Neural progenitor cell (in vitro differentiated cells): ENCODE data around the gene EIF2B2. TPM values are rescaled to one million over a fixed set of nuclear protein-coding genes. Genes with fewer than 3 reads are reported as not detected.
"Not testable (repeated sequence)": the region's sequence is repeated elsewhere in the genome, so short reads cannot be mapped to it uniquely, and the experiment has no call there.

ENCODE experiments used
- DNase-seq: peaks from one replicate; pipeline ENCODE4 v3.0.0-alpha.2; 2016; ENCODE audit warnings: low spot score
- H2AFZ ChIP-seq: fragments of 200-600 bp; sonication (generic); replicated peaks from 2 replicates; pipeline ENCODE4 v1.6.1; 2016; ENCODE audit warnings: antibody characterized with exemption
- H3F3A ChIP-seq: fragments of 200-600 bp; sonication (generic); 2 replicates; pipeline ENCODE4 v1.6.1; 2016; ENCODE audit warnings: antibody characterized with exemption, low read depth
- H3K27ac ChIP-seq: fragments of 200-600 bp; sonication (generic); 2 replicates; pipeline ENCODE4 v1.5.1; 2016; ENCODE audit warnings: mild to moderate bottlenecking
- H3K27me3 ChIP-seq: fragments of 200-600 bp; sonication (generic); 2 replicates; pipeline ENCODE4 v1.6.1; 2016; ENCODE audit warnings: mild to moderate bottlenecking, moderate library complexity
- H3K36me3 ChIP-seq: fragments of 200-600 bp; sonication (generic); 2 replicates; pipeline ENCODE4 v1.5.1; 2016
- H3K4me1 ChIP-seq: fragments of 200-600 bp; sonication (generic); 2 replicates; pipeline ENCODE4 v1.6.1; 2016; ENCODE audit warnings: mixed run types
- H3K4me2 ChIP-seq: fragments of 200-600 bp; sonication (generic); 2 replicates; pipeline ENCODE4 v1.6.1; 2016
- H3K4me3 ChIP-seq: fragments of 200-600 bp; sonication (generic); 2 replicates; pipeline ENCODE4 v1.5.1; 2016
- H3K79me2 ChIP-seq: fragments of 200-600 bp; sonication (generic); 2 replicates; pipeline ENCODE4 v1.6.1; 2016; ENCODE audit warnings: low read depth
- H3K9ac ChIP-seq: fragments of 200-600 bp; sonication (generic); 2 replicates; pipeline ENCODE4 v1.6.1; 2016
- H3K9me3 ChIP-seq: fragments of 200-600 bp; sonication (generic); 2 replicates; pipeline ENCODE4 v1.5.1; 2016; ENCODE audit warnings: low read depth
- H4K20me1 ChIP-seq: fragments of 200-600 bp; sonication (generic); 2 replicates; pipeline ENCODE4 v1.6.1; 2016; ENCODE audit warnings: low read depth
- H3K27ac Mint-ChIP-seq: 3 replicates; pipeline ENCODE4 v1.8.0; 2021; ENCODE audit warnings: mixed read lengths
- H3K27me3 Mint-ChIP-seq: 2 replicates; pipeline ENCODE4 v1.8.0; 2022; ENCODE audit warnings: low read depth, mild to moderate bottlenecking, inconsistent platforms, moderate library complexity, mixed read lengths; ENCODE audit not compliant: insufficient read depth
- H3K36me3 Mint-ChIP-seq: 3 replicates; pipeline ENCODE4 v1.8.0; 2021; ENCODE audit warnings: mixed read lengths
- H3K4me1 Mint-ChIP-seq: 3 replicates; pipeline ENCODE4 v1.8.0; 2021; ENCODE audit warnings: mixed read lengths
- H3K4me3 Mint-ChIP-seq: 3 replicates; pipeline ENCODE4 v1.8.0; 2021; ENCODE audit warnings: mild to moderate bottlenecking, moderate library complexity, mixed read lengths
- H3K9me3 Mint-ChIP-seq: 3 replicates; pipeline ENCODE4 v1.8.0; 2020; ENCODE audit warnings: mixed read lengths
- EZH2 ChIP-seq: fragments of 200-600 bp; sonication (generic); IDR thresholded peaks from 2 replicates; pipeline ENCODE4 v1.6.1; 2017; ENCODE audit warnings: antibody characterized with exemption, mild to moderate bottlenecking, moderate library complexity
- EZH2phosphoT487 ChIP-seq: fragments of 200-600 bp; sonication (generic); IDR thresholded peaks from 2 replicates; pipeline ENCODE4 v1.6.1; 2017; ENCODE audit warnings: antibody characterized with exemption
- total RNA-seq: library from RNA; depleted of rRNA; stranded (reverse); fragments of >200 nt; gene quantifications from 2 replicates; pipeline ENCODE4 v1.2.3, GENCODE V29; 2015; ENCODE audit warnings: low replicate concordance
- TF ChIP-seq, protein P1 (sequence below): fragments of 200-600 bp; sonication (generic); IDR thresholded peaks from 2 replicates; pipeline ENCODE4 v1.5.1; 2017; ENCODE audit warnings: antibody characterized with exemption, mild to moderate bottlenecking

The EIF2B2 gene
- total RNA-seq, 1 donor from 2014 or later, result 26.9 TPM

DNA sequence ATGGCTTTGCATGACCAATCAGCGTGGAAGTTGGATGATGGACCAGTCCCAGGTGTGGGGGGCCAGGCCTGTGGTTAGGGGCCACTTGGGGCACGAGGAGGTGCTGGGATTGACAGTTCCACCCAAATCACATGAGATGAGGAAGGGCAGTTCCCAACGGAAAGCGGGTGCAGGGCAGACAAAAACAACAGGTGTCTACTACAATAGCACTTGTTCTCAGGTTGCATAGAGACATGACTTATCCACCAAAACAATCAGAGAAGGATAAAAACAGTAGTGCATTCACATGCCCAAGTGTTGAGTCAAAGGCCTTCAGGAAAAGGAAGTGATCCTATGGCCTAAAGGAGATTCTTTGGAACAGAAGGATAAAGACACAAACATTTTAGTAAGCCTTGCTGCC is 14.6 kb upstream of the EIF2B2 start:
- H3K4me1 Mint-ChIP-seq, result peaks cover 6% of the 10 kb centered on the region
- Histone ChIP-seq H3K4me1 (no peaks in the 10 kb centered on the region), H3F3A (no peaks in the 10 kb centered on the region), H3K9me3 (no peaks in the 10 kb centered on the region), H3K27me3 (peaks cover 6% of the 10 kb centered on the region), H2AFZ (no peak overlapping the region), H3K9ac (no peak overlapping the region), H3K27ac (no peak overlapping the region), H3K4me2 (no peak overlapping the region), H3K79me2 (no peaks in the 10 kb centered on the region), H3K4me3 (no peak overlapping the region), H4K20me1 (no peaks in the 10 kb centered on the region), H3K36me3 (no peaks in the 10 kb centered on the region)
- H3K27ac Mint-ChIP-seq, result no peak overlapping the region
- H3K9me3 Mint-ChIP-seq, result no peaks in the 10 kb centered on the region
- TF ChIP-seq EZH2, result no peak
- TF ChIP-seq, protein P1, sequence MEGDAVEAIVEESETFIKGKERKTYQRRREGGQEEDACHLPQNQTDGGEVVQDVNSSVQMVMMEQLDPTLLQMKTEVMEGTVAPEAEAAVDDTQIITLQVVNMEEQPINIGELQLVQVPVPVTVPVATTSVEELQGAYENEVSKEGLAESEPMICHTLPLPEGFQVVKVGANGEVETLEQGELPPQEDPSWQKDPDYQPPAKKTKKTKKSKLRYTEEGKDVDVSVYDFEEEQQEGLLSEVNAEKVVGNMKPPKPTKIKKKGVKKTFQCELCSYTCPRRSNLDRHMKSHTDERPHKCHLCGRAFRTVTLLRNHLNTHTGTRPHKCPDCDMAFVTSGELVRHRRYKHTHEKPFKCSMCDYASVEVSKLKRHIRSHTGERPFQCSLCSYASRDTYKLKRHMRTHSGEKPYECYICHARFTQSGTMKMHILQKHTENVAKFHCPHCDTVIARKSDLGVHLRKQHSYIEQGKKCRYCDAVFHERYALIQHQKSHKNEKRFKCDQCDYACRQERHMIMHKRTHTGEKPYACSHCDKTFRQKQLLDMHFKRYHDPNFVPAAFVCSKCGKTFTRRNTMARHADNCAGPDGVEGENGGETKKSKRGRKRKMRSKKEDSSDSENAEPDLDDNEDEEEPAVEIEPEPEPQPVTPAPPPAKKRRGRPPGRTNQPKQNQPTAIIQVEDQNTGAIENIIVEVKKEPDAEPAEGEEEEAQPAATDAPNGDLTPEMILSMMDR, result no peak
- TF ChIP-seq EZH2phosphoT487, result no peak
- peaks cover 7% of the 10 kb centered on the region for H3K27me3 Mint-ChIP-seq
- H3K36me3 Mint-ChIP-seq, result no peaks in the 10 kb centered on the region
- no peak for DNase-seq
- H3K4me3 Mint-ChIP-seq, result no peak overlapping the region

DNA sequence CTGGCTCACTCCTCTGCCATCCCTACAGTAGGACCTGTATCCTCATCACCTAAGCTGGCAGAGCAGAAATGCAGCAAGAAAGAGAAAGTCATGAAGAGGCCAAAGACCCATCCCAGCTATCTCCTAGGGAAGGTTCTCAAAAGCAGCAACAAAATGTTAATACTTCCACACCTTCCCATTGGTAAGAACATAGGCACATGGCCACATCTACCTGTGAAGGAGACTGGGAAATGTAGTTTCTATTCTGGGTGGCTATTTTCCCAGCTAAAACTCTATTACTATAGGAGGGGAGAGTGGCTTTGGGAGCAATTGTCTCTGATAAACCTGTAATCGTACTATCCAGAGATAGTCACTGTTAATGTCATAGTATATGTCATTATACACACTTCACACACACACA is 13.7 kb upstream of the EIF2B2 start:
- Mint-ChIP-seq H3K27ac (no peak overlapping the region), H3K9me3 (no peaks in the 10 kb centered on the region), H3K4me3 (no peak overlapping the region), H3K36me3 (no peaks in the 10 kb centered on the region), H3K4me1 (peaks cover 2% of the 10 kb centered on the region), H3K27me3 (peaks cover 4% of the 10 kb centered on the region)
- Histone ChIP-seq H3K27ac (no peak overlapping the region), H3K27me3 (no peaks in the 10 kb centered on the region), H3K36me3 (no peaks in the 10 kb centered on the region), H3K4me1 (no peaks in the 10 kb centered on the region), H3K4me2 (no peak overlapping the region), H3K9ac (no peak overlapping the region), H4K20me1 (no peaks in the 10 kb centered on the region), H2AFZ (no peak overlapping the region), H3F3A (no peaks in the 10 kb centered on the region), H3K4me3 (no peak overlapping the region), H3K9me3 (no peaks in the 10 kb centered on the region), H3K79me2 (no peaks in the 10 kb centered on the region)
- TF ChIP-seq EZH2 (no peak), EZH2phosphoT487 (no peak)
- TF ChIP-seq, protein P1, result no peak
- no peak for DNase-seq

DNA sequence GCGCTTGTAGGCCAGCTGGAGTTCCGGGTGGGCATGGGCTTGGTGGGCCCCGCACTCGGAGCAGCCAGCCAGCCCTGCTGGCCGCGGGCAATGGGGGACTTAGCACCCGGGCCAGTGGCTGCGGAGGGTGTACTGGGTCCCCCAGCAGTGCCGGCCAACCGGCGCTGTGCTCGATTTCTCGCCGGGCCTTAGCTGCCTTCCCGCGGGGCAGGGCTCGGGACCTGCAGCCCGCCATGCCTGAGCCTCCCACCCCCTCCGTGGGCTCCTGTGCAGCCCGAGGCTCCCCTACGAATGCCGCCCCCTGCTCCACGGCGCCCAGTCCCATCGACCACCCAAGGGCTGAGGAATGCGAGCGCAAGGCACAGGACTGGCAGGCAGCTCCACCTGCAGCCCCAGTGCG is 8.5 kb upstream of the EIF2B2 start:
- H3K9me3 ChIP-seq, DNase-seq, H3K36me3 ChIP-seq, H3K27me3 ChIP-seq, H3K4me3 ChIP-seq, H3K79me2 ChIP-seq, H4K20me1 ChIP-seq, H3K4me3 Mint-ChIP-seq, H3K27me3 Mint-ChIP-seq, H3K4me1 Mint-ChIP-seq, H3K27ac Mint-ChIP-seq, H3F3A ChIP-seq, H3K9me3 Mint-ChIP-seq, H3K9ac ChIP-seq, H3K36me3 Mint-ChIP-seq, H2AFZ ChIP-seq, H3K27ac ChIP-seq, H3K4me2 ChIP-seq, H3K4me1 ChIP-seq: not testable (repeated sequence)

DNA sequence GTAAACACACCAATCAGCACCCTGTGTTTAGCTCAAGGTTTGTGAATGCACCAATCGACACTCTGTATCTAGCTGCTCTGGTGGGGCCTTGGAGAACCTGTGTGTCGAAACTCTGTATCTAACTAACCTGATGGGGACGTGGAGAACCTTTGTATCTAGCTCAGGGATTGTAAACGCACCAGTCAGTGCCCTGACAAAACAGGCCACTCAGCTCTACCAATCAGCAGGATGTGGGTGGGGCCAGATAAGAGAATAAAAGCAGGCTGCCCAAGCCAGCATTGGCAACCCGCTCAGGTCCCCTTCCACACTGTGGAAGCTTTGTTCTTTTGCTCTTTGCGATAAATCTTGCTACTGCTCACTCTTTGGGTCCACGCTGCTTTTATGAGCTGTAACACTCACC is 6.9 kb upstream of the EIF2B2 start:
- not testable (repeated sequence) for H3F3A ChIP-seq, H3K4me2 ChIP-seq, H3K4me1 ChIP-seq, H3K36me3 ChIP-seq, H4K20me1 ChIP-seq, H3K9me3 Mint-ChIP-seq, H3K27ac ChIP-seq, H2AFZ ChIP-seq, H3K4me1 Mint-ChIP-seq, H3K9ac ChIP-seq, DNase-seq, H3K36me3 Mint-ChIP-seq, H3K9me3 ChIP-seq, H3K4me3 Mint-ChIP-seq, H3K79me2 ChIP-seq, H3K27ac Mint-ChIP-seq, H3K27me3 ChIP-seq, H3K4me3 ChIP-seq, H3K27me3 Mint-ChIP-seq
